ENCODE data around the gene FAM110A.

Gene FAM110A

DNA sequence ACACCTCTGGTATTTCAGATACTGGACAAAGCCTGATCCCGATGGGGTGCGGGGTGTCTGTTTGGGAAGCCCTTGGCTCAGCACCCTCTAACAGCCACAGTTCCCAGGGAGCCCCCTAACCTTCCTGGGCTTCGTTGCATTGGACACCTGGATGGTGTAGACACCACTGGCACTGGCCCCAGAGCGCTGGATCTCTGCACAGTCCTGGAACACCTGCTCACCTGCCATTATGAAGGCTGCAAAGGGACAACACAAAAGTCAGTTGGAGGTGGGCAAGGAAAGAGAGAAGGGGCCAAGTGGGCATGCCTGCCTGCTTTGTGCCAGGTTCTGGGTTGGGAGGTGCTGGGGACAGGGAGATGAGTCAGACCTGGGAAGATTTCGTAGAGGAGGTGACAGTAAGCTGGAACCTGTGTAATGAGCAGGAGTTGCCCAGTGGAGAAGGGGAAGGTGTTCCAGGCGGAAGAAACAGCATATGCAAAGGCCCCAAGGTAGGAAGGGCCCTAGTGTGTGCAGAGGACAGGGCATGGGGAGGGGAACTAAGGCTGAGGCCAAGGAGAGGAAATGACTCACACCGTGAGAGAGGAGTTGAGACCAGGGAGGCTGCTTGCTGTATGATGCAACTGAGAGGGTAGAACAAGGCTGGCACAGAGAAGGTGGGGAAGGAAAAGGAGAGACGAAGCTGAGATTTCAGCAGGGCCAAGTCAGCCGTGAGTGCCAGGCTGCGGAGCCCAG, 47.7 kb downstream of the FAM110A start:
- H3K9me3 ChIP-seq (ENCODE audit: control insufficient read depth in 2 of 2, low read length in 2 of 2), result no peaks in the 10 kb centered on the region
- no peak overlapping the region for H3K9ac ChIP-seq (ENCODE audit: low read depth in 1 of 2, low read length in 2 of 2)
- H3K36me3 ChIP-seq (ENCODE audit: control insufficient read depth in 2 of 2, insufficient read depth in 2 of 2, low read length in 2 of 2), result no peaks in the 10 kb centered on the region
- peaks cover 0 to 10% of the 10 kb centered on the region in 2 donors for H3K27me3 ChIP-seq (ENCODE audit: control insufficient read depth in 2 of 2, insufficient read depth in 2 of 2, low read length in 2 of 2)
- H3K27ac ChIP-seq (ENCODE audit: low read depth in 2 of 2, low read length in 2 of 2), result no peak overlapping the region
- no peak overlapping the region for H3K4me3 ChIP-seq (ENCODE audit: low read length in 2 of 2)
- H3K4me1 ChIP-seq (ENCODE audit: control insufficient read depth in 2 of 2, insufficient read depth in 2 of 2, low read length in 2 of 2), result no peaks in the 10 kb centered on the region

GRCh38 chr20:881783-882144, 48.2 kb downstream of the FAM110A start:
- H3K36me3 ChIP-seq (ENCODE audit: control insufficient read depth in 2 of 2, insufficient read depth in 2 of 2, low read length in 2 of 2), result no peaks in the 10 kb centered on the region
- peaks cover 0 to 10% of the 10 kb centered on the region in 2 donors for H3K27me3 ChIP-seq (ENCODE audit: control insufficient read depth in 2 of 2, insufficient read depth in 2 of 2, low read length in 2 of 2)
- no peaks in the 10 kb centered on the region for H3K4me1 ChIP-seq (ENCODE audit: control insufficient read depth in 2 of 2, insufficient read depth in 2 of 2, low read length in 2 of 2)
- no peaks in the 10 kb centered on the region for H3K9me3 ChIP-seq (ENCODE audit: control insufficient read depth in 2 of 2, low read length in 2 of 2)
- no peak overlapping the region for H3K4me3 ChIP-seq (ENCODE audit: low read length in 2 of 2)
- H3K9ac ChIP-seq (ENCODE audit: low read depth in 1 of 2, low read length in 2 of 2), result no peak overlapping the region
- H3K27ac ChIP-seq (ENCODE audit: low read depth in 2 of 2, low read length in 2 of 2), result no peak overlapping the region

GRCh38 chr20:884983-885952, 51.8 kb downstream of the FAM110A start:
- Histone ChIP-seq H3K4me3 (ENCODE audit: low read length in 2 of 2) (no peak overlapping the region), H3K9me3 (ENCODE audit: control insufficient read depth in 2 of 2, low read length in 2 of 2) (no peaks in the 10 kb centered on the region), H3K36me3 (ENCODE audit: control insufficient read depth in 2 of 2, insufficient read depth in 2 of 2, low read length in 2 of 2) (no peaks in the 10 kb centered on the region), H3K27ac (ENCODE audit: low read depth in 2 of 2, low read length in 2 of 2) (no peak overlapping the region), H3K4me1 (ENCODE audit: control insufficient read depth in 2 of 2, insufficient read depth in 2 of 2, low read length in 2 of 2) (no peaks in the 10 kb centered on the region), H3K9ac (ENCODE audit: low read depth in 1 of 2, low read length in 2 of 2) (no peak overlapping the region), H3K27me3 (ENCODE audit: control insufficient read depth in 2 of 2, insufficient read depth in 2 of 2, low read length in 2 of 2) (peaks cover 0 to 10% of the 10 kb centered on the region in 2 donors)

GRCh38 chr20:887137-887536, 53.6 kb downstream of the FAM110A start:
- no peaks in the 10 kb centered on the region for H3K9me3 ChIP-seq (ENCODE audit: control insufficient read depth in 2 of 2, low read length in 2 of 2)
- no peak overlapping the region for H3K4me3 ChIP-seq (ENCODE audit: low read length in 2 of 2)
- peaks cover 2 to 12% of the 10 kb centered on the region in 2 donors for H3K27me3 ChIP-seq (ENCODE audit: control insufficient read depth in 2 of 2, insufficient read depth in 2 of 2, low read length in 2 of 2)

DNA sequence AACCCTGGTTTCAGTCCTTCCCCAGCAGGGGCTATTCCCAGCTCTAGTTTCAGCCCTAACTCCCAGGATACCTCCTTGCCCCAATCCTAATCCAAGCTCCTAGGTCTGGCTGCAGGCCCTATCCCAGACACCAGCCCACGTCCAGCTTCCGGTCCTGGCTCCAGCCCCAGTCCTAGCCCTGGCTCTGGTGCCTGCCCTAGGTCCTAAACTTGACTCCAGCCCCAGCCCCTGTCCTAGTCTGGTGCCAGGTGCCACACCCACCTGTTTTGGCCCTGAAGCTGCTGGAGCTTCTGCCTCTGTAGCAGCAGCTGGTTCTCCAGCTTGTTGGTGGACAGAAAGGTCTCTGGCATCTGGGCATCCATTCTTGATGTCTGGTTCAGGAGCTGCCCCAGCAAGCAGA, 54.5 kb downstream of the FAM110A start:
- H3K27me3 ChIP-seq (ENCODE audit: control insufficient read depth in 2 of 2, insufficient read depth in 2 of 2, low read length in 2 of 2), result peaks cover 2 to 13% of the 10 kb centered on the region in 2 donors
- H3K4me1 ChIP-seq (ENCODE audit: control insufficient read depth in 2 of 2, insufficient read depth in 2 of 2, low read length in 2 of 2), result no peaks in the 10 kb centered on the region
- no peak overlapping the region for H3K9ac ChIP-seq (ENCODE audit: low read depth in 1 of 2, low read length in 2 of 2)
- H3K36me3 ChIP-seq (ENCODE audit: control insufficient read depth in 2 of 2, insufficient read depth in 2 of 2, low read length in 2 of 2), result no peaks in the 10 kb centered on the region
- H3K4me3 ChIP-seq (ENCODE audit: low read length in 2 of 2), result no peak overlapping the region
- H3K27ac ChIP-seq (ENCODE audit: low read depth in 2 of 2, low read length in 2 of 2), result no peak overlapping the region
- H3K9me3 ChIP-seq (ENCODE audit: control insufficient read depth in 2 of 2, low read length in 2 of 2), result no peaks in the 10 kb centered on the region

More at GRCh38 chr20:887137-887536, 53.6 kb downstream of the FAM110A start:
- Histone ChIP-seq H3K27ac (ENCODE audit: low read depth in 2 of 2, low read length in 2 of 2) (no peak overlapping the region), H3K4me1 (ENCODE audit: control insufficient read depth in 2 of 2, insufficient read depth in 2 of 2, low read length in 2 of 2) (no peaks in the 10 kb centered on the region), H3K9ac (ENCODE audit: low read depth in 1 of 2, low read length in 2 of 2) (no peak overlapping the region), H3K36me3 (ENCODE audit: control insufficient read depth in 2 of 2, insufficient read depth in 2 of 2, low read length in 2 of 2) (no peaks in the 10 kb centered on the region)

DNA sequence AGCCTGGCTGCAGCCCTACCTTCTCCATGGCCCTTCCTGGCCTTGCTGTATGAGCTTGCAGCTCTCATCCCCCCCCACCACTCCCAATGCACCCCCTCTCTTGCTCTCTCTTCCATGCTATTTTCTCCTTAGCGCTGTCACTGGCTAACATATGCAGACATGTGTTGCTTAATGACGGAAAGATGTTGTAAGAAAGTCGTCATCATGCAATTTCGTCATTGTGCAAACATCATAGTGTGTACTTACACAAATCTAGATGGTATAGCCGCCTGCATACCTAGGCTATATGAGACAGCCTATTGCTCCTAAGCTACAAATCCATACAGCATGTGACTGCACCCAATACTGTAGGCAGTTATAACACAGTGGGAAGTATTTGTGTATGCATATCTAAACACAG, 55.6 kb downstream of the FAM110A start:
- Histone ChIP-seq H3K4me3 (ENCODE audit: low read length in 2 of 2) (no peak overlapping the region), H3K4me1 (ENCODE audit: control insufficient read depth in 2 of 2, insufficient read depth in 2 of 2, low read length in 2 of 2) (no peaks in the 10 kb centered on the region), H3K27me3 (ENCODE audit: control insufficient read depth in 2 of 2, insufficient read depth in 2 of 2, low read length in 2 of 2) (peaks cover 2 to 12% of the 10 kb centered on the region in 2 donors), H3K9ac (ENCODE audit: low read depth in 1 of 2, low read length in 2 of 2) (no peak overlapping the region), H3K36me3 (ENCODE audit: control insufficient read depth in 2 of 2, insufficient read depth in 2 of 2, low read length in 2 of 2) (no peaks in the 10 kb centered on the region), H3K27ac (ENCODE audit: low read depth in 2 of 2, low read length in 2 of 2) (no peak overlapping the region), H3K9me3 (ENCODE audit: control insufficient read depth in 2 of 2, low read length in 2 of 2) (no peaks in the 10 kb centered on the region)

DNA sequence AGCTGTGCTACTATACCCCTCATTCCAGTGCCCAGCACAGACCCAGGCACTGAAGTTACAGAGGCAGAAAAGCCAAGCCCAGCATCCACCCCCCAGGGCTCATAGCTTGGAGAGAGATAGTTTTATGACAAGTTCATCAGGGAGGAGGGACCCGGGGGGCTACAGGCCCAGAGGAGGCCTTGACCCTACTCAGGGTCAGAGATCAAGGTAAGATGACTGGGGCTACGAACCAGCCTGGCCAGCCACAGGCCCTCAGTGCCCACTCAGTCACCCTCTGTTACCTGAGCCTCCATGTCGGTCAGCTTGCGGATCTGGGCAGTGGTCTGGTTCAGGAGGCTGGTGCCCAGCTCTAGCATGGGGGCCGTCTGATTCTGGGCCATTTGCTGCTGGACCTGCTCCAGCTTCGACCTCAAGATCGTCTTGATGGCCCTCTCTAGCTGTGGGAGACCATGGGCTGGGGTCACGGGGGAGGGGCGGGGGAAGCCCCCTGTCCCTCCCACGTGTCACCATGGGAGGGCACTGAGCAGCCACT, 56.5 kb downstream of the FAM110A start:
- H3K9ac ChIP-seq (ENCODE audit: low read depth in 1 of 2, low read length in 2 of 2), result no peak overlapping the region
- H3K36me3 ChIP-seq (ENCODE audit: control insufficient read depth in 2 of 2, insufficient read depth in 2 of 2, low read length in 2 of 2), result no peaks in the 10 kb centered on the region
- no peaks in the 10 kb centered on the region for H3K9me3 ChIP-seq (ENCODE audit: control insufficient read depth in 2 of 2, low read length in 2 of 2)
- H3K4me3 ChIP-seq (ENCODE audit: low read length in 2 of 2), result no peak overlapping the region
- H3K27me3 ChIP-seq (ENCODE audit: control insufficient read depth in 2 of 2, insufficient read depth in 2 of 2, low read length in 2 of 2), result peaks cover 2 to 5% of the 10 kb centered on the region in 2 donors
- no peak overlapping the region for H3K27ac ChIP-seq (ENCODE audit: low read depth in 2 of 2, low read length in 2 of 2)
- H3K4me1 ChIP-seq (ENCODE audit: control insufficient read depth in 2 of 2, insufficient read depth in 2 of 2, low read length in 2 of 2), result no peaks in the 10 kb centered on the region

DNA sequence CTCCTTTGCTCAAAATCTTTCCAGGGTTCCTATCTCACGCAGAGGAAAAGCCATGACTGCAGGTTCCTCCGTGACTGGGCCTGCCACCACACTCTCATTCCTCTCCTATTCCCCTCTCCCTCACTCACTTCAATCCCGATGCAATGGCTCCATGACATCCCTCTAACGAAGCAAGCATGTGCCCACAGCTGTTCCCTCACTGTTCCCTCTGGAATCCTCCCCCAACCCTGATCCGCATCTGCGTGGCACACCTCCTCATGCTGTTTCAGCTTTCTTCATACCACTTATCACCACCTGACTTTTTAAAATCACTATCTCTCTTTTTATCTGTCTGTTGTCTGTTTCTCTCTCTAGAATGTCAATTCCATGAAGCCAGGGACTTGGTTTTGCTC, 57.1 kb downstream of the FAM110A start:
- H3K27me3 ChIP-seq (ENCODE audit: control insufficient read depth in 2 of 2, insufficient read depth in 2 of 2, low read length in 2 of 2), result peaks cover 2 to 4% of the 10 kb centered on the region in 2 donors
- no peak overlapping the region for H3K9ac ChIP-seq (ENCODE audit: low read depth in 1 of 2, low read length in 2 of 2)
- no peak overlapping the region for H3K27ac ChIP-seq (ENCODE audit: low read depth in 2 of 2, low read length in 2 of 2)
- no peaks in the 10 kb centered on the region for H3K9me3 ChIP-seq (ENCODE audit: control insufficient read depth in 2 of 2, low read length in 2 of 2)
- no peaks in the 10 kb centered on the region for H3K4me1 ChIP-seq (ENCODE audit: control insufficient read depth in 2 of 2, insufficient read depth in 2 of 2, low read length in 2 of 2)
- no peak overlapping the region for H3K4me3 ChIP-seq (ENCODE audit: low read length in 2 of 2)
- H3K36me3 ChIP-seq (ENCODE audit: control insufficient read depth in 2 of 2, insufficient read depth in 2 of 2, low read length in 2 of 2), result no peaks in the 10 kb centered on the region

DNA sequence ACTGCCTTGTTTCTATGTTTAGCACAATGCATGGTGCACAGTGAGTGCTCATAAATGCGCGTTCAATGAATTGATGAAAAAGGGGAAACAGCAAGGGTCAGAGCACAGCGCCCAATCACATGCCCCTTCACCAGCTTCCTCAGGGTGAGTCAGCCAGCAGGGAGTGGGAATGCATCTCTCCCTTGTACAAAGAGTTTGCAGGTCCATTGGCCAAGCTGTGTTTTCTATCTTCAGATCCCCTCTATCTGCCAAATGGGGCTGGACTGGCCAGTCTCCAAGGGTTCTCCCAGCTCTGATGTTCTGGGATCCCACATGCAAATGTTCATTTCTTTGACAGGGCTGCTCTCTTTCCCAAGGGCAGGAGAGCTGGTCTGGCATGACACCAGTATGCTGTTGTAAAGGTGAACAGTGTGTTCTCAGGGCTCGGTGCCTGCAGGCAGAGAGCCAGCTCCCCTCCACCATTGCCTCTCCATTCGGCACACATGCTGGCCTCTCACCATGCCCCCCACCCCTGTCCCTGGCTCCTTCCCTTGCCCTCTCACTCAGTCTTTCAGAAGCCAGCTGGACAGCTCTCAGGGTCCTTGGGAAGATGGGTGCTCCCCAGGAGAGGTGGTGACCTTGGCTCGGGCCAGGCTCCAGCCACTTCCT, 57.7 kb downstream of the FAM110A start:
- no peak overlapping the region for H3K9ac ChIP-seq (ENCODE audit: low read depth in 1 of 2, low read length in 2 of 2)
- H3K27ac ChIP-seq (ENCODE audit: low read depth in 2 of 2, low read length in 2 of 2), result no peak overlapping the region
- no peak overlapping the region for H3K4me3 ChIP-seq (ENCODE audit: low read length in 2 of 2)

More for the DNA sequence above, 57.7 kb downstream of the FAM110A start:
- H3K36me3 ChIP-seq (ENCODE audit: control insufficient read depth in 2 of 2, insufficient read depth in 2 of 2, low read length in 2 of 2), result no peaks in the 10 kb centered on the region
- no peaks in the 10 kb centered on the region for H3K9me3 ChIP-seq (ENCODE audit: control insufficient read depth in 2 of 2, low read length in 2 of 2)
- peaks cover 2 to 4% of the 10 kb centered on the region in 2 donors for H3K27me3 ChIP-seq (ENCODE audit: control insufficient read depth in 2 of 2, insufficient read depth in 2 of 2, low read length in 2 of 2)
- no peaks in the 10 kb centered on the region for H3K4me1 ChIP-seq (ENCODE audit: control insufficient read depth in 2 of 2, insufficient read depth in 2 of 2, low read length in 2 of 2)

Data from mucosa of rectum (tissue), 2 donors.